NK-92 treated with Interleukin-12 subunit alpha and Interleukin-12 subunit beta, amount 100 ng/mL, for 24 hours (cell line): ENCODE results near the gene GJB3.

Source experiments
- DNase-seq: peaks from one replicate; lab custom pipeline; 2025; lab: John Stamatoyannopoulos, UW

Gene GJB3

DNA sequence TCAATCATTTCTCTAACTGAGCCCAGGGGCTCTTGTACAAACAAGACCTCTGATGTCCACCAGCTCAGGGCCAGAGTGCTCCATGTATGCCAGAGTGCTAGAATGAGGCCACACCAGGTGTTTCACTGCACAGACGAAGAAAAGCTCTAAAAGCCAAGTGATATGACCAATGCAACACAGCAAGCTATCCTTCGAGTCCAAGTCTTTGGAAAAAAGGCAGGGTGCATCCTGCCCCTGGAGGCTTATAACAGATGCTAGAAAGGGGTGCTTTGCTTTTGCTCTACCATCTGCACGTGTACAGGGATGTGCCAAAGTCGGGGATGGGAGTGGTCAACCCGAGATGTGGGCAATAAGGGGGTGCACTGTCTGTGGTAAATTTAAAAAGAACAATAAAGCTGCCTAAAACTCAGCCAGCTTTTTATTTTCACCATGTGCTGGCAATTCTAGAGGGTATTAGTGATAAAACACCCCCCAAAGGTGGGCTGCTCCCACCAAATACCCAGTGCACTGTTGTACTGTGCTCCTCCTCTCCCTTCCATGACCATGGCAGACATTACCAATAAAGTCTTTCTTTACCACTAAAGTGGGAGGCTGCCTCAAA is 46.4 kb downstream of the GJB3 start:
- DNase-seq: no peak

DNA sequence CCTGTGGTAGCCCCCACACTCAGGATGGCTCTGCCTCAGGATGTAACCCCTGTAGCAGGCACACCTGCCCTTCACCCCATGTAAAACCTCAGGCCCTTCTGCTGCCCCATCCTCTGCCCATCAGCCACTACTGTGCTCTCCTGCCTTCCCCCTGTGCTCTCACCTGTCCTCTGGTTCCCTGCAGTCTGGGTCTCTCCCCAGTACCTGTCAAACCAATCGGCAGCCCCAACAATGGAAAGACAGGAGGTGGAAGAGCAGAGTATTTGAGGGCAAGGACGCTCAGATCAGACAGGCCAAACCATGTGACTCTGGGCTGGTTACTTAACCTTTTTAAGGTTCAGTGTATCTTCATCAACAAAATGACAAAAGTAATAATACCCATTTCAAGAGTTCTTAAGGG is 47.6 kb downstream of the GJB3 start:
- DNase-seq: no peak

GRCh38 chr1:34829250-34829649 is 48.2 kb downstream of the GJB3 start:
- DNase-seq: no peak

DNA sequence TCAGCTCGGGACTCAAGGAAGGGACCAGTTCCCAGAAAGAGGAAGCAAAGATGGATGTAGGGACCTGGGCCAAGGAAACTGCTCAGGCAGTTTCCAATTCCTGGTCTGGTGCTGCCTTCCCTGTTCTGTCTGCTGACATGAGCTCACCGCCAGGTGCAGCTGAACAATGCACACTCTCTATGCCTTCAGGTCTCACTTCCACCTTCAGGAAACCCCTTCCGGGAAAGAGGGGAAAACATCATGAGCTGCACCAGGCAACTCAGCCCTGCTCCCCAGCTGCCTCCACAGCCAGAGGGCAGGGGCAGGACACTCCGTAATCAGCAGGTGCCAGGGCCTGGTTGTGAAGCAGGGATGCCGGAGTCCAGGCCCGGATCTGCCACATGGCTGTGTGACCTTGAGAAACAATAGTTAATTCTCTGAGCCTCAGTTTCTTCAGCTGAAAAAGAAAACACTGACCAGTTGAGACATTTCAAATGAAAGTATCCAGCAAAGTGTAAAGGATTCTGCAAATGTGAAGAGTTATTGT is 50.8 kb downstream of the GJB3 start:
- no peak for DNase-seq

DNA sequence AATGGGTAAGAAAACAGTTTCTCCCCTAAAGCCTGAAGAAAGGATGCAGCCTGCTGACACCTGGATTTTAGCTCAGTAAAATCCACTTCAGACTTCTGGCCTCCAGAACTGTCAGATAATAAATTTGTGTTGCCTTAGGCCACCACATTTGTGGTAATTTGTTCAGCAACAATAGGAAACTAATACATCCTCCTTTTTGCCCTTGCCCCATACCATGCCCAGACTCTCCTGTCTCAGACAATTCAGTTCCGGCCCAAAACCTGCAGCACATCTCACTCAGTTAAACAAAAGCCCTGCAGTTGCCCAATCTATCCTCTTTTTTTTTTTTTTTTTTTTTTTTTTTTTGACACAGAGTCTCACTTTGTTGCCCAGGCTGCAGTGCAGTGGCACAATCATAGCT is 52.7 kb downstream of the GJB3 start:
- DNase-seq: no peak
